HUES64 (cell line): ENCODE data around the gene PRPSAP1. TPM values are rescaled to one million over a fixed set of nuclear protein-coding genes. Genes with fewer than 3 reads are reported as not detected.
A peak's percentile ranks its signal among the peaks of the same experiment; 100 is the strongest.

ENCODE experiments used
- H3K27ac ChIP-seq: 2 replicates; pipeline ENCODE4 v1.7.0; 2013; ENCODE audit warnings: low read depth, low read length, inconsistent platforms
- H3K27me3 ChIP-seq: 2 replicates; pipeline ENCODE4 v1.6.1; 2013; ENCODE audit warnings: mild to moderate bottlenecking, low read length; ENCODE audit not compliant: insufficient read depth
- H3K36me3 ChIP-seq: 2 replicates; pipeline ENCODE4 v1.6.1; 2013; ENCODE audit warnings: mild to moderate bottlenecking, low read length; ENCODE audit not compliant: insufficient read depth
- H3K4me1 ChIP-seq: 2 replicates; pipeline ENCODE4 v1.6.1; 2013; ENCODE audit warnings: mild to moderate bottlenecking, low read length, moderate library complexity; ENCODE audit not compliant: insufficient read depth
- H3K4me3 ChIP-seq: 2 replicates; pipeline ENCODE4 v1.5.1; 2013; ENCODE audit warnings: mild to moderate bottlenecking, low read length, moderate library complexity
- H3K9ac ChIP-seq: 2 replicates; pipeline ENCODE4 v1.6.1; 2013; ENCODE audit warnings: mild to moderate bottlenecking, low read depth, low read length
- H3K9me3 ChIP-seq: 2 replicates; pipeline ENCODE4 v1.6.1; 2013; ENCODE audit warnings: low read depth, low read length; ENCODE audit not compliant: insufficient read depth
- WGBS: fragments of 150-250, 120-280 bp; methylation state at CpG from one replicate; pipeline ENCODE4 v1.1.7; 2013; ENCODE audit warnings: missing lambda C conversion rate; 5-methylcytosine and 5-hydroxymethylcytosine counted together
- polyA plus RNA-seq, 2 experiments: library from polyadenylated mRNA; stranded (reverse); fragments of 50-300 nt; gene quantifications; one replicate each; pipeline ENCODE4 v1.2.3, GENCODE V29; 2013

PRPSAP1 gene
- polyA plus RNA-seq (2013, experiment 1 of 2), result 33.4 TPM
- 40.6 TPM for polyA plus RNA-seq (2013, experiment 2 of 2)

GRCh38 chr17:76353599-76354316, at the start of gene PRPSAP1:
Gene PRPSAP1, minus strand, starts transcription at chr17:76353916. Its CDS starts 213 bp downstream, at chr17:76353703.
- H3K4me3 ChIP-seq, result peak within 1 kb of the TSS; percentile 76
- H3K4me1 ChIP-seq, result peaks cover 3% of the 10 kb centered on the region; the same call in 1 of the 2 replicates
- H3K9ac ChIP-seq, result peak within 1 kb of the TSS; percentile 91
- under 1% methylated on average over 75 of the region's 75 CpGs for WGBS
- 0 out of 2 replicates have a peak, but pooled peaks cover under 1% of the 10 kb centered on the region for H3K36me3 ChIP-seq
- H3K9me3 ChIP-seq, result no peaks in the 10 kb centered on the region
- H3K27ac ChIP-seq, result peak within 1 kb of the TSS; percentile 94
- H3K27me3 ChIP-seq, result no peaks in the 10 kb centered on the region

- H3K4me1 ChIP-seq, result no peaks in the 10 kb centered on the region
- 98% methylated on average over 5 of the region's 5 CpGs for WGBS
- peaks cover 83% of the 10 kb centered on the region for H3K36me3 ChIP-seq
- no peak overlapping the region for H3K4me3 ChIP-seq
- no peaks in the 10 kb centered on the region for H3K27me3 ChIP-seq
- H3K27ac ChIP-seq, result no peak overlapping the region
- no peak overlapping the region for H3K9ac ChIP-seq
- H3K9me3 ChIP-seq, result no peaks in the 10 kb centered on the region
These were observed 49.0 kb upstream of the PRPSAP1 start for GRCh38 chr17:76402711-76403110.

- Histone ChIP-seq H3K4me1 (no peaks in the 10 kb centered on the region), H3K4me3 (no peak overlapping the region), H3K27ac (no peak overlapping the region), H3K36me3 (peaks cover 94% of the 10 kb centered on the region), H3K9me3 (no peaks in the 10 kb centered on the region), H3K27me3 (no peaks in the 10 kb centered on the region), H3K9ac (no peak overlapping the region)
- 95% methylated on average over 33 of the region's 33 CpGs for WGBS
These were observed 45.8 kb upstream of the PRPSAP1 start for GRCh38 chr17:76399175-76400172.

DNA sequence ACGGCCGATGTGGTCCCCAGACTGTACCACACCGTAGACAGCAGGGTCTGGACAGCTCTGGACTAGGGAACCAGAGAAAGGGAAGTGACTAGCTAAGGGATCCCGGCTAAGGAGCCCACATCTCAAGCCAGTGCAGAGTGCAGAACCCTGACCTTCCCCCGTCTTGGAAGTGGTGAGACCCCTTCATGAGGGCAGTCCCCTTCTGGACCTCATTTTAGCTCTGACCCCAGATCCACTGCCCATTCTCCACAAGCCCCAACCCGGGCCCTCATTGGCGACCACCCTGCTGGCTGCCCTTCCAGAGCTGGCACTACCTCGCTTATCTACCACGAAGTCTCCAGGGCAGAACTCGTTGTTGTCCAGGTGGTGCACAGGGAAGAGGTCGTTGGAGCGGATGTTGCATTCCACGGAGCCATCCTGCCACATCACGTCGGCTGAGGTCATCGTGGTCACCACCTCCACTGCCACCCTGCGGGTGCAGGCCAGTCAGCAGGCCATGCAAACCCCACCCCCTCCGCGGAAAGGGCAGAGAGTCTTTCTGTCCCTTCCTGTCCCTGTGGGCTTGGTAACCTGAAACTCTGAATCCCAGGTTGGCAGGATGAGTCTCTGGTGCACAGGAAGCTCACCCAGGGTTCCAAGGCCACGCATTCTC, 44.9 kb upstream of the PRPSAP1 start:
- H3K9ac ChIP-seq, result no peak overlapping the region
- no peak overlapping the region for H3K4me3 ChIP-seq
- H3K9me3 ChIP-seq, result no peaks in the 10 kb centered on the region
- 93% methylated on average over 20 of the region's 20 CpGs for WGBS
- no peak overlapping the region for H3K27ac ChIP-seq
- H3K27me3 ChIP-seq, result no peaks in the 10 kb centered on the region
- no peaks in the 10 kb centered on the region for H3K4me1 ChIP-seq
- peaks cover 94% of the 10 kb centered on the region for H3K36me3 ChIP-seq

GRCh38 chr17:76397687-76398522, 44.2 kb upstream of the PRPSAP1 start:
- 83% methylated on average over 16 of the region's 16 CpGs for WGBS
- Histone ChIP-seq H3K36me3 (peaks cover 90% of the 10 kb centered on the region), H3K4me3 (no peak overlapping the region), H3K9ac (no peak overlapping the region), H3K27ac (no peak overlapping the region), H3K27me3 (no peaks in the 10 kb centered on the region), H3K4me1 (no peaks in the 10 kb centered on the region), H3K9me3 (no peaks in the 10 kb centered on the region)

DNA sequence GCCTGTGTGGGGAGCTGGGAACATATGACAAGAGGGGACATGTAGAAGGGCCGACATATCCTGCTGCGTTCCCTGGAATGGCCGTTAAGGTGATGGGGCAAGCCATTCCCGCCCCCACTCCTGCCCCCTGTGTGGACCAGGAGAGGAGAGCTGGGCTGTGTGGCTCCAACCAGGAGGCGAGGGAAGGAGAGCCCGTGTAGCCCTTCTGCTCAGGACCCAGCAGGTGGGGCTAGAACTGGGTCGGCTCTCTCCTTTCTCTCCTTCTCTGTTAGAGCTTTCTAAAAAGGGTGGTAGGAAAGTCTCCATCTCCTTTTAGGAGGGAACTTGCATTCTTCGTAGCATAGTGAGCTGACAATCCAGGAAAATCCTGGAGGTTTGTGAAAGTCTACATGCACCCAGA, 43.5 kb upstream of the PRPSAP1 start:
- H3K27me3 ChIP-seq, result no peaks in the 10 kb centered on the region
- 98% methylated on average over 8 of the region's 8 CpGs for WGBS
- H3K4me1 ChIP-seq, result no peaks in the 10 kb centered on the region
- no peak overlapping the region for H3K4me3 ChIP-seq
- no peak overlapping the region for H3K9ac ChIP-seq
- peaks cover 86% of the 10 kb centered on the region for H3K36me3 ChIP-seq
- no peak overlapping the region for H3K27ac ChIP-seq
- H3K9me3 ChIP-seq, result no peaks in the 10 kb centered on the region

DNA sequence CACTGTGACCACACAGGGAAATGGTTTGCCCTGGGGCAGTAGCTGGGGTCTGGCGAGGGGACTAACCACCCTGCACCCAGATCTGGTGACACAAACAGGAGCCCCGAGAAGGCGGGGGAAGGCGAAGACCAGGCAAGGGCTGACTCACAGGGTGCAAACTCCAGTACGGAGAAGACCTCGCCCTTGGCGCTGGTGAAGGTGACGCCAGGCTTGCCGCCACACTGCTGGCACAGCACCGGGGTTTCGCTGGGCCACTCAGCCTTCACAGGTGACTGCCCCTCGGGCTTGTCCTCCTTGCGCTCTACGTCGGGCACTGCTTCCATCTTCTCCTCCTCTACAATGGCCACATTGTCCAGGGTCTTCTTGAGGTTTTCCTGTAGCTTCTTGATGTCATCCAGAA, 42.3 kb upstream of the PRPSAP1 start:
- no peaks in the 10 kb centered on the region for H3K9me3 ChIP-seq
- H3K27me3 ChIP-seq, result no peaks in the 10 kb centered on the region
- no peak overlapping the region for H3K9ac ChIP-seq
- WGBS, result 96% methylated on average over 15 of the region's 15 CpGs
- H3K4me3 ChIP-seq, result no peak overlapping the region
- peaks cover 84% of the 10 kb centered on the region for H3K36me3 ChIP-seq
- no peak overlapping the region for H3K27ac ChIP-seq
- no peaks in the 10 kb centered on the region for H3K4me1 ChIP-seq

GRCh38 chr17:76394166-76394565, 40.5 kb upstream of the PRPSAP1 start:
- no peak overlapping the region for H3K4me3 ChIP-seq
- WGBS, result 94% methylated on average over 8 of the region's 10 CpGs
- H3K9me3 ChIP-seq, result no peaks in the 10 kb centered on the region
- peaks cover 76% of the 10 kb centered on the region for H3K36me3 ChIP-seq
- peaks cover 11% of the 10 kb centered on the region for H3K4me1 ChIP-seq
- H3K27ac ChIP-seq, result no peak overlapping the region
- H3K27me3 ChIP-seq, result no peaks in the 10 kb centered on the region
- no peak overlapping the region for H3K9ac ChIP-seq

GRCh38 chr17:76391200-76391715, 37.5 kb upstream of the PRPSAP1 start:
- H3K4me3 ChIP-seq, result no peak overlapping the region
- peaks cover 1% of the 10 kb centered on the region for H3K27me3 ChIP-seq
- H3K9ac ChIP-seq, result no peak overlapping the region
- 95% methylated on average over 21 of the region's 21 CpGs for WGBS
- peaks cover 47% of the 10 kb centered on the region for H3K36me3 ChIP-seq
- no peaks in the 10 kb centered on the region for H3K9me3 ChIP-seq
- no peak overlapping the region for H3K27ac ChIP-seq
- peaks cover 16% of the 10 kb centered on the region for H3K4me1 ChIP-seq

GRCh38 chr17:76390003-76390421, 36.3 kb upstream of the PRPSAP1 start:
- Histone ChIP-seq H3K4me3 (no peak overlapping the region), H3K36me3 (peaks cover 37% of the 10 kb centered on the region), H3K4me1 (peaks cover 16% of the 10 kb centered on the region), H3K27ac (peak overlapping the region; percentile 26; the same call in 1 of the 2 replicates), H3K9ac (peak overlapping the region; percentile 12; the same call in 1 of the 2 replicates), H3K9me3 (no peaks in the 10 kb centered on the region), H3K27me3 (peaks cover 14% of the 10 kb centered on the region)
- 82% methylated on average over 11 of the region's 11 CpGs for WGBS
